Measurements from ENCODE around the gene SH3RF3.

The SH3RF3 gene

GRCh38 chr2:109514857-109515256 is 385.9 kb downstream of the SH3RF3 start:
- no peak for DNase-seq

GRCh38 chr2:109516445-109517117 is 387.6 kb downstream of the SH3RF3 start:
- DNase-seq = peak; percentile 65

DNA sequence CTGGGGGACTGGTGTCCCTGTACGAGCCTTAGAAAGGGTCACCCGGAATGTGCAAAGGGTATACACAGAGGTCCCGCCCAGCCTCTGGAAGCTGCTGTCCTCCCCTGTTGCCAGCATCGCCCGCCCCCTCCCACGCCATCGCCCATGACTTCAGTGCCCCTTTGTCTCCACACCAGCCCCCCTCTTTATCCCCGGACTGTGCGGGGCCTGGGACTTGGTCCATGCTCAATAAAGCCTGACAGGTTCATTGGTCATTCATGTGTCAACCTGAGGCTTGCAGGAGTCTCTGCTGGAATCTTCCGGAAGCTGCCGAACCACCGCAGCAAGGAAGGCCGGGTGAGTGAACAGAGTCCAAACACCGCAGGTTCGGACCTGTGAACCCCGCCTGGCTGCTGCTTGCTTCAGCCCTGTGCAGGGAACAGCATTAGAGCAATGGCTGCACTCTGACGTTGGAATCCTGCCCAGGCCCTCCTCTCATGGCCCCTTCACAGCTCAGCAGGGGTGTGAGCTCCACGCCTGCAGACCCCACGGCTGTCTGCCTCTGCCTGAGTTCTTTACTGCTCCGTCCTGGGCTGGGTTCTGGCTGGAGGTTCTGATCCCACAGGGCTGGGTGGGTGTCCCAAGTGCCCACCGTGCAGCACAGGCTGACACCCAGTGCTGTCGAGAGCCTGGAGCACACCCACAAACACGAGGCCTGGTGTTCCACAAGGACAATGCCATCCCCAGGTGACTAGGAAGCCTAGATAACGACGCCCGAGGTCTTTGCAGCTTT is 388.3 kb downstream of the SH3RF3 start:
- no peak for DNase-seq

DNA sequence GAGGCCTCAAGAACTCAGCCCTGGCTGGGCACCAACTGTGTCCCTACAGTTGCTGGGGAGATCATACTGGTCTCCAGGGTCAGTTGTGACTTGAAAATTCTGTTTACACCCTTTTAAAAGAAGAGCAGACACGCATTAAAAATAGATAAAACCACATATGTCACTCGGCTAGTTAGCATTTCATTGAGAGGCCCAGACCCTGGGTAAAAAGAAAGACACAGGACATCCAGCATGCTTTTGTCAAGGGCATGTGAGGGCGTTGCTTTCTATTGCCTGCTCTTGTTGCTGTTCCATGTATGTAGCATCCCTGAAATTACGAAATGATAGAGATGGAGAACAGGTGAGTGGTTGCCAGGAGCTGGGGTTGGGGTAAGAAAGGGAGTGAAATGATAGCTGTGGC is 390.5 kb downstream of the SH3RF3 start:
- DNase-seq = no peak

DNA sequence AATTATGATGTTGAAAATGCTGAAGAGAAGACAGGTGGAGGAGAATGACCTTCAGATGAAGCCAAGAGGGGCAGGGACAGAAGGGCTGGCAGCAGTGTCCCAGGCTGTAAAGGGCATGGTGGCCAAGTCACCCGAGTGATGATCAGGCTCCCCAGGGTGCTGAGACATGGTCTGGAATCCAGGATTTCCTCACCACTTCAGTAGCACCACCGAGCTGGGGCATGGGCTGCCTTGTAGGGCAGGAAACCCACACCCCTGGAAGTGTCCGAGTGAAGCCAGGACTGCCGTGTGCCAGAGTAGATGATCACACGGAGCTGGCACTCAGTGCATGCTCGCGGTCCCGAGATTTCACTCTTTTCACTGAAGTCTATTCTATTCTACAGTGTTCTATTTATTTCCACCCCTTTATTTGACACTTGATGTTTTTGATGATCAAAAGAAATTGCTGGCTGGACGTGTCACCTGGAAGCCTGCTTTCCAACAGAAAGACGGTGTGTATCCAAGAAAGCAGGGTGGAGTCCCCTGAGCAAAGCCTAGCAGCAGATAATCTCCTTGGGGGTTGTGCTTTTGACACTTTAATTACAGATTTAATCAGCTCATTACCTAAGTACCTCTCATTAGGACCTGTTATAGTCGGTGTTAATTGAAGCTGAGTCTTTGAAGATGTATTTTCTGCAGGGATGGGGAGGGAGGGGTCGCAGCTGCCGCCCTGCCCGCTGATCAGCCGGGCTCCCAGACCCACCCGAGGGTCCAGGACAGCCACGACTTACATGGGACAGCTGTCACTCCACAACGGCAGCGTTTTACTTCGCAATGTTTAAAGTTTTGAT is 392.4 kb downstream of the SH3RF3 start:
- no peak for DNase-seq

- no peak for DNase-seq
Observed at GRCh38 chr2:109522063-109522374, 393.0 kb downstream of the SH3RF3 start.

GRCh38 chr2:109523121-109523520 is 394.1 kb downstream of the SH3RF3 start:
- DNase-seq = no peak

DNA sequence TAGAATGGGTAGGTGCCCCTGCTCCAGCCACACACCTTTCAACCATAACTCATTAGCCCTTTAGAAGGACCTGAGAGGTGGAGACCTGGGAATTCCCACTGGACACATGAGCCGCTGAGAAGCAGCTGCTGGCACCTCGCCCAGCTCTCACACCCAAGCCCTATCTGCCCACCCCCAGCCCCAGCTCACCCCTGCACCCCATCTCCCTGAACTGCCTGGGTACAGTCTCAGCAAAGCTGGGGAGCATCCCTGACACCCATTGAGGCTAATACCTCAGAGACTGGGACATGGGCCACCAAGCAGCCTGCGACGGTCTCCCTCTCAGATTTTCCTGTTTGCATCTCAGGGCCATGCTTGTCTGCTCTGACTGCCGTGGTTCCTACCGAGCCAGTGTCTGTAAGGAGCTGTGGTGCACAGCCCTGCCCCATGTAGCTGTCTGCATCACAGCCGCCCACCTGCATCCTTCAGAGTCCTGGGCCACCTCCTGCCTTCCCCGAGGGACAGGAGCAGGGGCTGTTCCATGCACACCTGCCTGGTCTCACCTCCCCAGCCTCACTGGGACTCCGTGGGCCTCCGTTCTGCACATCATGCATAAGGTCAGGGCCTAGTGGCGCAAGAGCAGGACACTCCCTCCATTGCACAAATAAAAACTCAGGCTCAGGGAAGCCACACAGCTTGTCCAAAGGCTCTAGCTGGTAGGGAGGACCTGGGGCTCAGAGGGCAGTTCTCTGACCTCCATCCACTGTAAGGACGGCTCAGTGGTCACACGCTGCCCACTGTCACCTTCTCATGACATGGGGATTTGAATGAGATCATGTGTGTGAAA is 394.7 kb downstream of the SH3RF3 start:
- no peak for DNase-seq

DNA sequence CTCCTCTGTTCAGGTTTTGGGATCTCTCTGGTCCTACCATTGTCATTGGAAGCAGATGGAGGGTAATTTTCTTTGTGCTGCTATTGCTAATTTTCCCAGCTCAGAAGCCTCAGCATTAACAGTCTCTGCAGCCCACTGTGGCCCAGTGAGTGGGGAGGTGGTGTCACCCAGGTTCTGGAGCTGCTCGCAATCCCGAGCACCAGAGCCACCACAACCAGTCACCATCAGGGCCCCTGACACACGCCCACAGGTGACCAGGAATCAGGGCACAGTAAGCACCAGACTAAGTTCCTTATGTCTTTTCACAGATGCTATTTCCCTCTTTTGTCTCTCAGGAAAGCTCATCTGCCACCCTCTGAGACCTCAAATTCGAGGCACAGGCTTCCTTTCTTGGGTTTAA is 396.8 kb downstream of the SH3RF3 start:
- no peak for DNase-seq

DNA sequence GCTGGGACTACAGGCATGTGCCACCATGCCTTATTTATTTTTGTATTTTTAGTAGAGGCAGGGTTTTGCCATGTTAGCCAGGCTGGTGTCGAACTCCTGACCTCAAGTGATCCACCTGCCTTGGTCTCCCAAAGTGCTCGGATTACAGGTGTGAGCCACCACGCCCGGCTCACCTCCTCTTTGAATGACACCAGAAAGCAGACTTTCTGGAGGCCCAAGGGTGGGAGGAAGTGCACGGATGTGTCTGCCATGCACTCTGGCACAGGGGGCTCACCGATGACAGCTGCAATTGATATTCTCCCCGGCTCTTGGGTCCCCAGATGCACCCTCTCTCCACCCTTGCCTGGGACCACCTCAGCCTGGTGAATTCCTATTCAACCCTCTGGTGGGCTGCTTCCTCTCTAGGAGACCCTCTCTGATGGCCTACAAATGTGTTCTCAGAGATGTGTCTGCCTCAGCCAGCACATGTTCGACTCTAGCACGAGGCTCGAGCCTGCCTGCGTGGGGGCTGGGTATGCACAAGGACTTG is 397.5 kb downstream of the SH3RF3 start:
- DNase-seq = no peak

DNA sequence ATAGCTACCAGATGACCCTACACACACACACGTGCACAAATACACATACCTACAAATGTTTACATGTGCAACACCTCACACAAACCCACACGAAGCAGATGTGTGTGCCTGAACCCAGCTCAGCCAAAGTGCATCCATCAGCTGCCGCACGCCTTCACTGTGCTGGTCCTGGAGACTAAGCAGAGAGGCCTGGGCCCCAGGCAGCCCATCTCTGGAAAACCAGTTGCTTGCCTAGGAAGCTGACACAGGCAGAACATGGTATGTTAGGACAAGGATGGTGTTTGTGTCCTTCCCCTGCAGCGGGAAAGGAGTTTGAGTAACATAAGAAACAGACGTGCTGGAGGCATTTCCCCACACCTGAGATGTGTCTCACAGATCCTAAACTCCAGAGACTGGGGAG is 398.1 kb downstream of the SH3RF3 start:
- DNase-seq = no peak

- no peak for DNase-seq
Observed at GRCh38 chr2:109527846-109528705, 399.1 kb downstream of the SH3RF3 start.

GRCh38 chr2:109528811-109529501 is 400.0 kb downstream of the SH3RF3 start:
- DNase-seq = no peak

DNA sequence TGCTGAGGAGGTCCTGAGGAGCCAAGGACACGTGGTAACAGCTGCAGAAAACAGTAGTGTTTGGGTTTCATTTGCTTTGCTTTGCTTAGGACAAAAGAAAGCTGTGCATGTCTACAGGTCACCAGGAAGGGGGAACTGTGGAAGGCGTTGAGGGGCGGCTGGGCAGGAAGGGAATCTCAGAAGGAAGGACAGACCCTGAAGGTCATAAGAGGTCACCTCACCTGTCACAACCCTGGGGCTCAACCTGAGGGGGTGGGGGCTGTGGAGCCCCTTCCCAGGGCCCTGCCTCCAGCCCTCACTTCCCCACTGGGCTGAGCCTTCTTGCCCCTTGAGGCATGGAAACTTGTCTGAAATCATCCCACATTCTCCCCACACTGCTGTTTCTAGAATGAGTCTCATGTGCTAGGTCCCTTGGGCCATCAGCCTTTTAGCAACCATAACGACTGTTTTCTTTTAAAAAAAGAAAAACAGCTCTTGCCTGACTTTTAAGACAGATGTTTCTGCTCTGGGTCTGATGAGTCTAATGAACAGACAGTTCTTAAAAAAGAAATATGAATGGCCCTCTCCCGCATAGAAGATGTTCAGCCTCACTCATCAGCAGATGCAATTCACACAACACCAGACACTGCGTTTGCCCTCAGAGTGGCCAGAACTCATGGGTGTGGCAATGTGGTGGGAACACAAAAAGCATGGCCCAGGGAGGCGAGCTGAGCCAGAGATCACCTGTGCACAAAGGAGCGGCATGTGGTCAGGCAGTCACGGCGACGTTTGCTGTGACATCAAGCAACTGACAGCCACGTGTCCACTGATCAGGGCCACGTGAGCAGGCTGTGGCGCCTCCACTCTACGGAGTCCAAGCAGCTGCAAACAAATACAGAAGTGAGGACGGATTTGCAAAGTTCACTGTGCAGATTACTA is 400.8 kb downstream of the SH3RF3 start:
- no peak for DNase-seq

GRCh38 chr2:109530712-109531111 is 401.7 kb downstream of the SH3RF3 start:
- DNase-seq = no peak

- no peak for DNase-seq
Observed at GRCh38 chr2:109531221-109531620, 402.2 kb downstream of the SH3RF3 start.

- no peak for DNase-seq
Observed at GRCh38 chr2:109531896-109532727, 403.1 kb downstream of the SH3RF3 start.

- no peak for DNase-seq
Observed at GRCh38 chr2:109532728-109533076, 403.7 kb downstream of the SH3RF3 start.

- DNase-seq = no peak
Observed at GRCh38 chr2:109533823-109534222, 404.8 kb downstream of the SH3RF3 start.

Data from hematopoietic multipotent progenitor cell treated with erythropoietin and hydrocortisone succinate and interleukin-3 and kit ligand, for 4 days (in vitro differentiated cells).